ENCODE results near the gene DPH5.
A peak's percentile ranks its signal among the peaks of the same experiment; 100 is the strongest.

Gene DPH5

GRCh38 chr1:101030881-101031280 is 5.3 kb upstream of the DPH5 start:
- no peak for DNase-seq

- no peak for DNase-seq
Measured at GRCh38 chr1:101029184-101029583, 3.6 kb upstream of the DPH5 start.

- no peak for DNase-seq
Measured at GRCh38 chr1:101028466-101028865, 2.9 kb upstream of the DPH5 start.

- no peak for DNase-seq
Measured at GRCh38 chr1:101027194-101027772, 1.7 kb upstream of the DPH5 start.

GRCh38 chr1:101026430-101026788 is 825 bp upstream of the DPH5 start:
- DNase-seq, result no peak

GRCh38 chr1:101025283-101025656 is 314 bp downstream of the DPH5 start:
- peak; percentile 5 to 18 for DNase-seq

- no peak for DNase-seq
Measured at GRCh38 chr1:101022294-101022693, 3.3 kb downstream of the DPH5 start.

GRCh38 chr1:101017448-101017847 is 8.1 kb downstream of the DPH5 start:
- no peak for DNase-seq

- no peak for DNase-seq
Measured at GRCh38 chr1:101013776-101014175, 11.8 kb downstream of the DPH5 start.

- no peak for DNase-seq
Measured at GRCh38 chr1:101008229-101008834, 17.3 kb downstream of the DPH5 start.

- no peak for DNase-seq
Measured at GRCh38 chr1:101006553-101006952, 19.0 kb downstream of the DPH5 start.

GRCh38 chr1:101005871-101006270 is 19.7 kb downstream of the DPH5 start:
- no peak for DNase-seq

GRCh38 chr1:101005183-101005582 is 20.4 kb downstream of the DPH5 start:
- no peak for DNase-seq

- DNase-seq, result no peak
Measured at GRCh38 chr1:101004670-101005069, 20.9 kb downstream of the DPH5 start.

GRCh38 chr1:101004061-101004460 is 21.5 kb downstream of the DPH5 start:
- DNase-seq, result no peak

GRCh38 chr1:101003012-101003650 is 22.5 kb downstream of the DPH5 start:
- no peak for DNase-seq

GRCh38 chr1:101002551-101002950 is 23.0 kb downstream of the DPH5 start:
- no peak for DNase-seq

GRCh38 chr1:101000131-101000873 is 25.3 kb downstream of the DPH5 start:
- no peak for DNase-seq

GRCh38 chr1:100998426-100998825 is 27.2 kb downstream of the DPH5 start:
- DNase-seq, result no peak

- no peak for DNase-seq
Measured at GRCh38 chr1:100995198-100995988, 30.2 kb downstream of the DPH5 start.

- DNase-seq, result no peak
Measured at GRCh38 chr1:100989306-100990077, 36.1 kb downstream of the DPH5 start.

GRCh38 chr1:100988121-100988520 is 37.5 kb downstream of the DPH5 start:
- no peak for DNase-seq

Measured in activated CD4-positive, alpha-beta T cell treated with anti-CD3 and anti-CD28 coated beads for 4 hours (primary cell).